ENCODE data around the gene SLC15A3. TPM values are rescaled to one million over a fixed set of nuclear protein-coding genes. Genes with fewer than 3 reads are reported as not detected.

SLC15A3 gene
- total RNA-seq, 4 donors from 2014 or later: 5.9 to 44.5 (median 28.7) TPM

GRCh38 chr11:60984149-60984548 lies 32.2 kb upstream of the SLC15A3 start:
- Histone ChIP-seq H3K27me3 (no peaks in the 10 kb centered on the region), H3K4me1 (no peaks in the 10 kb centered on the region), H3K9me3 (no peaks in the 10 kb centered on the region), H3K4me3 (no peak overlapping the region), H3K27ac (no peak overlapping the region), H3K36me3 (no peaks in the 10 kb centered on the region)
- TF ChIP-seq, protein P1, sequence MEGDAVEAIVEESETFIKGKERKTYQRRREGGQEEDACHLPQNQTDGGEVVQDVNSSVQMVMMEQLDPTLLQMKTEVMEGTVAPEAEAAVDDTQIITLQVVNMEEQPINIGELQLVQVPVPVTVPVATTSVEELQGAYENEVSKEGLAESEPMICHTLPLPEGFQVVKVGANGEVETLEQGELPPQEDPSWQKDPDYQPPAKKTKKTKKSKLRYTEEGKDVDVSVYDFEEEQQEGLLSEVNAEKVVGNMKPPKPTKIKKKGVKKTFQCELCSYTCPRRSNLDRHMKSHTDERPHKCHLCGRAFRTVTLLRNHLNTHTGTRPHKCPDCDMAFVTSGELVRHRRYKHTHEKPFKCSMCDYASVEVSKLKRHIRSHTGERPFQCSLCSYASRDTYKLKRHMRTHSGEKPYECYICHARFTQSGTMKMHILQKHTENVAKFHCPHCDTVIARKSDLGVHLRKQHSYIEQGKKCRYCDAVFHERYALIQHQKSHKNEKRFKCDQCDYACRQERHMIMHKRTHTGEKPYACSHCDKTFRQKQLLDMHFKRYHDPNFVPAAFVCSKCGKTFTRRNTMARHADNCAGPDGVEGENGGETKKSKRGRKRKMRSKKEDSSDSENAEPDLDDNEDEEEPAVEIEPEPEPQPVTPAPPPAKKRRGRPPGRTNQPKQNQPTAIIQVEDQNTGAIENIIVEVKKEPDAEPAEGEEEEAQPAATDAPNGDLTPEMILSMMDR (IDR thresholded peaks at IDR 0.05): no peak
- TF ChIP-seq POLR2A (IDR thresholded peaks at IDR 0.05): no peak
- DNase-seq: no peak
- intact Hi-C loops (cut with DNase I; ENCODE audit: low total_unique reads): no loop called here

GRCh38 chr11:60982184-60982583 lies 30.2 kb upstream of the SLC15A3 start:
- no peak for TF ChIP-seq POLR2A (IDR thresholded peaks at IDR 0.05)
- TF ChIP-seq, protein P1 (IDR thresholded peaks at IDR 0.05): no peak
- H3K27ac ChIP-seq: no peak overlapping the region
- H3K4me1 ChIP-seq: no peaks in the 10 kb centered on the region
- H3K36me3 ChIP-seq: no peaks in the 10 kb centered on the region
- no peaks in the 10 kb centered on the region for H3K27me3 ChIP-seq
- DNase-seq: no peak
- H3K9me3 ChIP-seq: no peaks in the 10 kb centered on the region
- no peak overlapping the region for H3K4me3 ChIP-seq
- intact Hi-C loops (cut with DNase I; ENCODE audit: low total_unique reads): no loop called here

GRCh38 chr11:60981515-60981914 lies 29.5 kb upstream of the SLC15A3 start:
- Histone ChIP-seq H3K27ac (no peak overlapping the region), H3K4me1 (no peaks in the 10 kb centered on the region), H3K9me3 (no peaks in the 10 kb centered on the region), H3K4me3 (no peak overlapping the region), H3K27me3 (no peaks in the 10 kb centered on the region), H3K36me3 (no peaks in the 10 kb centered on the region)
- intact Hi-C loops (cut with DNase I; ENCODE audit: low total_unique reads): no loop called here
- DNase-seq: no peak
- TF ChIP-seq, protein P1 (IDR thresholded peaks at IDR 0.05): no peak
- no peak for TF ChIP-seq POLR2A (IDR thresholded peaks at IDR 0.05)

GRCh38 chr11:60978546-60979380 lies 26.8 kb upstream of the SLC15A3 start:
- intact Hi-C loops (cut with DNase I; ENCODE audit: low total_unique reads): no loop called here
- H3K9me3 ChIP-seq: no peaks in the 10 kb centered on the region
- H3K4me1 ChIP-seq: no peaks in the 10 kb centered on the region
- no peak overlapping the region for H3K27ac ChIP-seq
- H3K4me3 ChIP-seq: no peak overlapping the region
- no peaks in the 10 kb centered on the region for H3K27me3 ChIP-seq
- H3K36me3 ChIP-seq: no peaks in the 10 kb centered on the region
- no peak for DNase-seq
- TF ChIP-seq POLR2A (IDR thresholded peaks at IDR 0.05): no peak
- TF ChIP-seq, protein P1 (IDR thresholded peaks at IDR 0.05): no peak

GRCh38 chr11:60977836-60978235 lies 25.9 kb upstream of the SLC15A3 start:
- intact Hi-C loops (cut with DNase I; ENCODE audit: low total_unique reads): no loop called here
- Histone ChIP-seq H3K9me3 (no peaks in the 10 kb centered on the region), H3K27me3 (no peaks in the 10 kb centered on the region), H3K4me1 (no peaks in the 10 kb centered on the region), H3K36me3 (no peaks in the 10 kb centered on the region), H3K27ac (no peak overlapping the region), H3K4me3 (no peak overlapping the region)
- no peak for DNase-seq
- no peak for TF ChIP-seq POLR2A (IDR thresholded peaks at IDR 0.05)
- TF ChIP-seq, protein P1 (IDR thresholded peaks at IDR 0.05): no peak
